Adrenal gland (tissue), 12 donors: ENCODE measurements around the gene AGPAT4. TPM values are rescaled to one million over a fixed set of nuclear protein-coding genes. Genes with fewer than 3 reads are reported as not detected.

Source experiments
- DNase-seq, 7 donors: peaks; one replicate each; pipeline ENCODE4 v3.0.0-alpha.2; 2019 to 2020
- H3K27ac ChIP-seq, 5 donors: fragments of 200-600 bp; sonication (generic) in 4 of 5; 1 replicate in 3 of 5; 2 replicates in 2 of 5; pipeline versions ENCODE4 v1.5.1 to v1.8.0; 2016 to 2020; ENCODE audit warnings: mild to moderate bottlenecking in 1 of 5
- H3K27me3 ChIP-seq: fragments of 200-600 bp; 2 replicates; pipeline ENCODE4 v1.8.0; 2021
- H3K36me3 ChIP-seq, 2 donors: fragments of 200-600 bp; replicated peaks in 1 of 2; 1 replicate in 1 of 2; 2 replicates in 1 of 2; pipeline versions ENCODE4 v1.5.1 to v1.8.0; 2018 to 2022
- H3K4me1 ChIP-seq, 2 donors: fragments of 200-600 bp; replicated peaks in 1 of 2; 1 replicate in 1 of 2; 2 replicates in 1 of 2; pipeline versions ENCODE4 v1.5.1 to v1.8.0; 2018 to 2021
- H3K4me3 ChIP-seq, 4 donors: fragments of 200-600 bp; sonication (generic) in 3 of 4; one replicate each; pipeline ENCODE4 v1.5.1; 2016 to 2018
- H3K9me3 ChIP-seq, 3 donors: fragments of 200-600 bp; sonication (generic) in 1 of 3; replicated peaks in 1 of 3; 1 replicate in 2 of 3; 2 replicates in 1 of 3; pipeline versions ENCODE4 v1.5.1 to v1.8.0; 2016 to 2021
- CTCF ChIP-seq, 6 experiments: fragments of 450-650 bp in 4 of 6; fragments of 200-600 bp in 2 of 6; sonication (generic) in 1 of 6; IDR thresholded peaks; 1 replicate in 5 of 6; 2 replicates in 1 of 6; pipeline versions ENCODE4 v1.5.1 to v1.8.0; 2016 to 2021; ENCODE audit warnings: antibody characterized with exemption in 6 of 6, mild to moderate bottlenecking in 2 of 6, moderate library complexity in 1 of 6
- POLR2A ChIP-seq, 2 donors: fragments of 450-650 bp; IDR thresholded peaks; one replicate each; pipeline ENCODE4 v1.6.1; 2017; ENCODE audit warnings: antibody characterized with exemption in 2 of 2, mild to moderate bottlenecking in 2 of 2, moderate library complexity in 1 of 2
- WGBS, 4 donors: extraction: QIAGEN DNeasy Blood & Tissue Kit in 2 of 4; methylation state at CpG; one replicate each; pipeline versions ENCODE4 v1.1.5 to v1.1.7; 2013 to 2017; 5-methylcytosine and 5-hydroxymethylcytosine counted together
- intact Hi-C, 2 donors: fragments of 100-400 bp; cut with DNase I; formaldehyde crosslinking; loops; one replicate each; pipeline versions ENCODE4 v1.14.1 to v1.15.0; 2022 to 2023
- polyA plus RNA-seq, 3 donors: library from polyadenylated mRNA; stranded (reverse); fragments of 200-250 nt in 2 of 3; fragments of 350-450 nt in 1 of 3; fragmentation: Illumina TruSeq in 1 of 3; extraction: RNeasy Lipid Tissue Mini Kit (QIAGEN cat#74804) in 1 of 3; gene quantifications; one replicate each; pipeline ENCODE4 v1.2.3, GENCODE V29; 2013 to 2014
- total RNA-seq, 9 donors: library from RNA; depleted of rRNA in 4 of 9; stranded (reverse); fragments of >200 nt in 4 of 9; fragments of 120-200 nt in 1 of 9; fragmentation: NEBNext Ultra II Directional in 1 of 9; extraction: Animal tissue kit (Norgen Biotek cat#: 25700) in 1 of 9; gene quantifications; one replicate each; pipeline versions ENCODE4 v1.1.0 to v1.2.4, GENCODE V29; 2013 to 2023
- donor health status: healthy with polysubstance abuse.
- donor health status: Bipolar disorder and iron deficiency.
- donor health status: DM: yes; HTN: yes; CAD: no.
- donor health status: DM: no; HTN: no; CAD: no.
- donor health status: DM: no; HTN: no; CAD: no.
- donor health status: DM: yes; HTN: yes; CAD: no.

AGPAT4 gene
- total and polyA plus RNA-seq, 12 donors = 2.2 to 13.1 (median 3.7) TPM

- intact Hi-C loops = no loop called here
- H3K36me3 ChIP-seq = peaks cover 0 to 26% of the 10 kb centered on the region in 2 donors
Observed at GRCh38 chr6:161117308-161117707, 156.6 kb downstream of the AGPAT4 start.

GRCh38 chr6:161116554-161116953 lies 157.3 kb downstream of the AGPAT4 start:
- TF ChIP-seq CTCF (IDR thresholded peaks at IDR 0.05) (no peak), POLR2A (IDR thresholded peaks at IDR 0.05) (no peak)
- Histone ChIP-seq H3K4me1 (no peaks in the 10 kb centered on the region), H3K9me3 (peaks cover 0 to 7% (median 4%) of the 10 kb centered on the region in 3 donors), H3K27me3 (no peaks in the 10 kb centered on the region), H3K27ac (no peak overlapping the region), H3K4me3 (no peak overlapping the region), H3K36me3 (peaks cover 0 to 28% of the 10 kb centered on the region in 2 donors)
- intact Hi-C loops = no loop called here
- no peak for DNase-seq
- 95 to 99% (median 97%) methylated on average over 4 of the region's 4 CpGs for WGBS, 4 donors

More at GRCh38 chr6:161117308-161117707, 156.6 kb downstream of the AGPAT4 start:
- no peak for TF ChIP-seq CTCF (IDR thresholded peaks at IDR 0.05)
- no peak for TF ChIP-seq POLR2A (IDR thresholded peaks at IDR 0.05)
- Histone ChIP-seq H3K4me3 (no peak overlapping the region), H3K27ac (no peak overlapping the region), H3K4me1 (no peaks in the 10 kb centered on the region), H3K9me3 (peaks cover 0 to 7% (median 4%) of the 10 kb centered on the region in 3 donors), H3K27me3 (no peaks in the 10 kb centered on the region)
- DNase-seq = peak in 1 of 7 donors; percentile 32
- WGBS, 4 donors = 76 to 89% (median 87%) methylated on average over 7 of the region's 7 CpGs

GRCh38 chr6:161115468-161115867 lies 158.4 kb downstream of the AGPAT4 start:
- Histone ChIP-seq H3K4me3 (no peak overlapping the region), H3K27me3 (no peaks in the 10 kb centered on the region), H3K9me3 (peaks cover 0 to 7% (median 4%) of the 10 kb centered on the region in 3 donors), H3K27ac (no peak overlapping the region), H3K36me3 (peaks cover 0 to 34% of the 10 kb centered on the region in 2 donors), H3K4me1 (no peaks in the 10 kb centered on the region)
- intact Hi-C loops = no loop called here
- no peak for DNase-seq
- TF ChIP-seq CTCF (IDR thresholded peaks at IDR 0.05) = no peak
- no peak for TF ChIP-seq POLR2A (IDR thresholded peaks at IDR 0.05)
- WGBS, 4 donors = 93 to 97% (median 96%) methylated on average over 3 of the region's 3 CpGs

- Histone ChIP-seq H3K9me3 (no peaks in the 10 kb centered on the region), H3K4me1 (no peaks in the 10 kb centered on the region), H3K27me3 (no peaks in the 10 kb centered on the region), H3K36me3 (peaks cover 0 to 66% of the 10 kb centered on the region in 2 donors), H3K4me3 (no peak overlapping the region), H3K27ac (no peak overlapping the region)
- DNase-seq = no peak
- intact Hi-C loops = no loop called here
- no peak for TF ChIP-seq POLR2A (IDR thresholded peaks at IDR 0.05)
- no peak for TF ChIP-seq CTCF (IDR thresholded peaks at IDR 0.05)
- 81 to 88% (median 86%) methylated on average over 4 of the region's 4 CpGs for WGBS, 4 donors
Observed at GRCh38 chr6:161111261-161111660, 162.6 kb downstream of the AGPAT4 start.
